Astrocyte (in vitro differentiated cells and primary cell): ENCODE data around the gene STK17A. TPM values are rescaled to one million over a fixed set of nuclear protein-coding genes. Genes with fewer than 3 reads are reported as not detected.
"Not testable (repeated sequence)": the region's sequence is repeated elsewhere in the genome, so short reads cannot be mapped to it uniquely, and the experiment has no call there.

Experiments
- DNase-seq: peaks from one replicate; pipeline ENCODE4 v3.0.0-alpha.2; 2010; ENCODE audit warnings: low read depth
- FAIRE-seq: peaks from 2 replicates; lab custom pipeline; 2011; peaks lifted over from hg19 to GRCh38; lab: Jason Lieb, UNC
- H2AFZ ChIP-seq: 2 replicates; pipeline ENCODE4 v1.6.0; 2012; ENCODE audit warnings: low read depth, low read length, inconsistent platforms
- H3K27ac ChIP-seq: 2 replicates; pipeline ENCODE4 v1.5.1; 2011; ENCODE audit warnings: low read depth, low read length, inconsistent platforms
- H3K27me3 ChIP-seq: 2 replicates; pipeline ENCODE4 v1.6.0; 2011; ENCODE audit warnings: low read length, inconsistent platforms; ENCODE audit not compliant: insufficient read depth
- H3K36me3 ChIP-seq: 2 replicates; pipeline ENCODE4 v1.5.1; 2011; ENCODE audit warnings: low read length, inconsistent platforms; ENCODE audit not compliant: insufficient read depth
- H3K4me1 ChIP-seq: 2 replicates; pipeline ENCODE4 v1.5.1; 2011; ENCODE audit warnings: low read length, inconsistent platforms; ENCODE audit not compliant: insufficient read depth
- H3K4me2 ChIP-seq: 2 replicates; pipeline ENCODE4 v1.6.0; 2012; ENCODE audit warnings: low read length, inconsistent platforms
- H3K4me3 ChIP-seq: 2 replicates; pipeline ENCODE4 v1.5.1; 2011; ENCODE audit warnings: low read depth, mild to moderate bottlenecking, low read length, inconsistent platforms; ENCODE audit not compliant: insufficient read depth
- H3K79me2 ChIP-seq: 2 replicates; pipeline ENCODE4 v1.6.0; 2012; ENCODE audit warnings: mild to moderate bottlenecking, low read length, inconsistent platforms; ENCODE audit not compliant: insufficient read depth
- H3K9ac ChIP-seq: 2 replicates; pipeline ENCODE4 v1.6.0; 2012; ENCODE audit warnings: mild to moderate bottlenecking, low read length, inconsistent platforms
- H3K9me3 ChIP-seq: 2 replicates; pipeline ENCODE4 v1.5.1; 2012; ENCODE audit warnings: low read depth, mild to moderate bottlenecking, low read length, inconsistent platforms; ENCODE audit not compliant: insufficient read depth
- H4K20me1 ChIP-seq: 2 replicates; pipeline ENCODE4 v1.6.0; 2012; ENCODE audit warnings: low read length, inconsistent platforms; ENCODE audit not compliant: insufficient read depth
- H3K27ac Mint-ChIP-seq: one replicate; pipeline ENCODE4 v1.8.0; 2021; ENCODE audit warnings: mild to moderate bottlenecking, mixed read lengths; ENCODE audit not compliant: unreplicated experiment
- H3K27me3 Mint-ChIP-seq: one replicate; pipeline ENCODE4 v1.8.0; 2021; ENCODE audit warnings: low read depth, mixed read lengths; ENCODE audit not compliant: unreplicated experiment
- H3K36me3 Mint-ChIP-seq: one replicate; pipeline ENCODE4 v1.8.0; 2021; ENCODE audit warnings: low read depth, mixed read lengths; ENCODE audit not compliant: unreplicated experiment
- H3K4me1 Mint-ChIP-seq: one replicate; pipeline ENCODE4 v1.8.0; 2021; ENCODE audit warnings: low read depth, mixed read lengths; ENCODE audit not compliant: unreplicated experiment
- H3K4me3 Mint-ChIP-seq: one replicate; pipeline ENCODE4 v1.8.0; 2021; ENCODE audit warnings: mild to moderate bottlenecking, moderate library complexity, mixed read lengths; ENCODE audit not compliant: unreplicated experiment
- H3K9me3 Mint-ChIP-seq: one replicate; pipeline ENCODE4 v1.8.0; 2021; ENCODE audit warnings: mild to moderate bottlenecking, mixed read lengths; ENCODE audit not compliant: unreplicated experiment
- EZH2 ChIP-seq: IDR thresholded peaks from 2 replicates; pipeline ENCODE4 v1.6.1; 2012; ENCODE audit warnings: mild to moderate bottlenecking, low read length, inconsistent platforms; ENCODE audit not compliant: insufficient read depth
- total RNA-seq: library from RNA; stranded (reverse); gene quantifications from 2 replicates; pipeline ENCODE4 v1.2.1, GENCODE V29; 2021
- TF ChIP-seq, protein P1 (sequence below): IDR thresholded peaks from 2 replicates; pipeline ENCODE4 v1.5.1; 2011; ENCODE audit warnings: low read depth, mild to moderate bottlenecking, inconsistent platforms, low read length, moderate library complexity; ENCODE audit not compliant: insufficient read depth

Gene STK17A
- total RNA-seq, 1 donor from 2014 or later: 38.4 TPM

DNA sequence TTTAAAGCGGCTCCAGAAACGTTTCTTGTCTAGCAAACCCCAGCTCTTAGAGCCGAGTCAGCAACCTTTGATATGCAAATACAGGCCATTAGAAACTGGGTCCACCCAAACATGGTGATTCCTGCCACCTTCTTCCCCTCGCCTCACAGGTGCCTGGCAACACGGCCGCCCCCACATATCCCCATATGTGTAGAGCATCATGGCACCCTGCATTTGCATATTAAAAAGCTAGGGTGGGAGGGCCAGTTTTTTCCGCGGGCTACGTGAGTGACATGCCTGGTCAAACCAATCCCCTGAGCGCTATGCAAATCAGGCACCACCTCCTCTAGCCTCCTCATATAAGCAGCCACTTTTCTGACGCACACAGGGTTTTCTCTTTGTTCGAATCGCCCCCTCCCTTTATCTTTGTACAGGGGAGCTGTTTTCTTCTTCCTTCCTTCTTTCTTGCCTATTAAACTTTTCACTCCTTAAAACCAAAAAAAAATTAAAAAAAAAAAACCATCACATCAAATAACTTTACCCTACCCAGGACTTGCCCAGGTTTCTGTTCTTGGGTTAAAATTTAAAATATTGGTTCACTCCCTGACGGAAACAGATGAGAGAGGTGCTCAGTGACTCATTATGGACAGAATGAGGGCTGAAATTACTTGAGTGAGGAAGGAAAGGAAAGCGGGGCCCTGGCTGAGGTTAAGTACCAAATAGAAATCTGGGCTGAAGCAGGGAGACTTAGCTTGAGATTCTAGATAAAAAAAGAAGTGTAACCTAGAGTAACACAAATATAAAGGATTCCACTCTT, 86.6 kb downstream of the STK17A start:
- Mint-ChIP-seq H3K27me3 (no peaks in the 10 kb centered on the region), H3K27ac (peak overlapping the region; percentile 11), H3K4me1 (peaks cover 13% of the 10 kb centered on the region), H3K9me3 (peaks cover 14% of the 10 kb centered on the region), H3K4me3 (no peak overlapping the region), H3K36me3 (peaks cover 2% of the 10 kb centered on the region)
- Histone ChIP-seq H3K36me3 (no peaks in the 10 kb centered on the region), H3K27ac (peak overlapping the region; percentile 68), H3K4me1 (peaks cover 19% of the 10 kb centered on the region), H2AFZ (no peak overlapping the region), H3K9ac (peak overlapping the region; percentile 62), H4K20me1 (no peaks in the 10 kb centered on the region), H3K9me3 (no peaks in the 10 kb centered on the region), H3K79me2 (peaks cover 89% of the 10 kb centered on the region), H3K27me3 (no peaks in the 10 kb centered on the region), H3K4me3 (no peak overlapping the region), H3K4me2 (peak overlapping the region; percentile 54)
- TF ChIP-seq EZH2: no peak
- TF ChIP-seq, protein P1, sequence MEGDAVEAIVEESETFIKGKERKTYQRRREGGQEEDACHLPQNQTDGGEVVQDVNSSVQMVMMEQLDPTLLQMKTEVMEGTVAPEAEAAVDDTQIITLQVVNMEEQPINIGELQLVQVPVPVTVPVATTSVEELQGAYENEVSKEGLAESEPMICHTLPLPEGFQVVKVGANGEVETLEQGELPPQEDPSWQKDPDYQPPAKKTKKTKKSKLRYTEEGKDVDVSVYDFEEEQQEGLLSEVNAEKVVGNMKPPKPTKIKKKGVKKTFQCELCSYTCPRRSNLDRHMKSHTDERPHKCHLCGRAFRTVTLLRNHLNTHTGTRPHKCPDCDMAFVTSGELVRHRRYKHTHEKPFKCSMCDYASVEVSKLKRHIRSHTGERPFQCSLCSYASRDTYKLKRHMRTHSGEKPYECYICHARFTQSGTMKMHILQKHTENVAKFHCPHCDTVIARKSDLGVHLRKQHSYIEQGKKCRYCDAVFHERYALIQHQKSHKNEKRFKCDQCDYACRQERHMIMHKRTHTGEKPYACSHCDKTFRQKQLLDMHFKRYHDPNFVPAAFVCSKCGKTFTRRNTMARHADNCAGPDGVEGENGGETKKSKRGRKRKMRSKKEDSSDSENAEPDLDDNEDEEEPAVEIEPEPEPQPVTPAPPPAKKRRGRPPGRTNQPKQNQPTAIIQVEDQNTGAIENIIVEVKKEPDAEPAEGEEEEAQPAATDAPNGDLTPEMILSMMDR: no peak
- DNase-seq (peak; percentile 70), FAIRE-seq (no peak)

DNA sequence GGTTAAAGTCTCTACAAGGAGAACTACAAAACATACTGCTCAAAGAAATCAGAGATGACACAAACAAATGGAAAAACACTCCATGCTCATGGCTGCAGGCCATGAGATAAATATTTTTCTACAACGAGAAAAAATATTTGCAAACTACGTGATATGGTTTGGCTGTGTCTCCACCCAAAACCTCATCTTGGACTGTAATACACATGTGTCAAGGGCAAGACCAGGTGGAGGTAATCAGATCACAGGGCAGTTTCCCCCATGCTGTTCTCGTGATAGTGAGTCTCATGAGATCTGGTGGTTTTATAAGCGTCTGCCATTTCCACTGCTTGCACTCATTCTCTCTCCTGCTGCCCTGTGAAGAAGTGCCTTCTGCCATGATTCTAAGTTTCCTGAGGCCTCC, 88.6 kb downstream of the STK17A start:
- no peak overlapping the region for H3K4me2 ChIP-seq
- DNase-seq: peak; percentile 53
- H3K9ac ChIP-seq: no peak overlapping the region
- peaks cover 23% of the 10 kb centered on the region for H3K4me1 ChIP-seq
- no peak overlapping the region for H2AFZ ChIP-seq
- TF ChIP-seq EZH2: no peak
- TF ChIP-seq, protein P1: no peak
- H3K27me3 ChIP-seq: no peaks in the 10 kb centered on the region
- H3K9me3 ChIP-seq: no peaks in the 10 kb centered on the region
- Mint-ChIP-seq H3K27ac (no peak overlapping the region), H3K4me1 (peaks cover 18% of the 10 kb centered on the region), H3K4me3 (no peak overlapping the region), H3K36me3 (peaks cover 2% of the 10 kb centered on the region), H3K9me3 (peaks cover 14% of the 10 kb centered on the region), H3K27me3 (no peaks in the 10 kb centered on the region)
- peaks cover 82% of the 10 kb centered on the region for H3K79me2 ChIP-seq
- no peaks in the 10 kb centered on the region for H4K20me1 ChIP-seq
- no peak overlapping the region for H3K4me3 ChIP-seq
- no peak overlapping the region for H3K27ac ChIP-seq
- FAIRE-seq: peak; percentile 17
- H3K36me3 ChIP-seq: no peaks in the 10 kb centered on the region

DNA sequence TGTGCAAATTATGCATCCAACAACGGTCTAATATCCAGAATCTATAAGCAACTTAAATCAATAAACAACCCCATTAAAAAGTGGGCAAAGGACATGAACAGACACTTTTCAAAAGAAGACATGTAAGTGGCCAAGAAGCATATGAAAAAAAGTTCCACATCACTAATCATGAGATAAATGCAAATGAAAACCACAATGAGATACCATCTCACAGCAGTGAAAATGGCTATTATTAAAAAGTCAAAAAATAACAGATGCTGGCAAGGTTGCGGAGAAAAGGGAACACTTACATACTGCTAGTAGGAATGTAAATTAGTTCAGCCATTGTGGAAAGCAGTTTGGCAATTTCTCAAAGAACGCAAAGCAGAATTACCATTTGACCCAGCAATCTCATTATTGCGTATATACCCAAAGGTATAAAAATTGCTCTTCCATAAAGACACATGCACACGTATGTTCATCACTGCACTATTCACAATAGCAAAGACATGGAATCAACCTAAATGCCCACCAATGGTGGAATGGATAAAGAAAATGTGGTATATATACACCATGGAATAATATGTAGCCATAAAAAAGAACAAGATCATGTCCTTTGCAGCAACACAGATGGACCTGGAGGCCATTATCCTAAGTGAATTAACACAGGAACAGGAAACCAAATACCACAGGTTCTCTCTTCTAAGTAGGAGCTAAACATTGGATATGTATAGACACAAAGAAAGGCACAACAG, 90.5 kb downstream of the STK17A start:
- FAIRE-seq, H3K27me3 ChIP-seq, H2AFZ ChIP-seq, H3K9me3 ChIP-seq, H4K20me1 ChIP-seq, H3K27ac Mint-ChIP-seq, H3K4me2 ChIP-seq, H3K36me3 Mint-ChIP-seq, H3K4me3 Mint-ChIP-seq, H3K4me3 ChIP-seq, H3K27me3 Mint-ChIP-seq, H3K36me3 ChIP-seq, H3K9me3 Mint-ChIP-seq: not testable (repeated sequence)
- Histone ChIP-seq H3K79me2 (peaks cover 84% of the 10 kb centered on the region), H3K4me1 (peaks cover 23% of the 10 kb centered on the region), H3K27ac (peak overlapping the region; percentile 83), H3K9ac (peak overlapping the region; percentile 18)
- H3K4me1 Mint-ChIP-seq: peaks cover 18% of the 10 kb centered on the region
- peak; percentile 91 for DNase-seq
